Measurements from ENCODE around the gene TGFB1I1. TPM values are rescaled to one million over a fixed set of nuclear protein-coding genes. Genes with fewer than 3 reads are reported as not detected.

TGFB1I1 gene
- total RNA-seq, 1 experiment from 2014 or later = 8.7 TPM

Other genes starting within 250 kb of the TGFB1I1 start
- 1.7 TPM for gene ITGAM, start 212.2 kb upstream of the TGFB1I1 start, total RNA-seq (2021; ENCODE audit: unreplicated experiment)
- 1.9 TPM for gene ITGAX, start 117.0 kb upstream of the TGFB1I1 start, total RNA-seq (2021; ENCODE audit: unreplicated experiment)
- gene ITGAD, start 78.8 kb upstream of the TGFB1I1 start, total RNA-seq (2021; ENCODE audit: unreplicated experiment) = 0.12 TPM
- gene COX6A2, start 43.8 kb upstream of the TGFB1I1 start, total RNA-seq (2021; ENCODE audit: unreplicated experiment) = not detected
- 0.69 TPM for gene ZNF843, start 29.4 kb upstream of the TGFB1I1 start, total RNA-seq (2021; ENCODE audit: unreplicated experiment)
- 11.8 TPM for gene ARMC5, start 12.7 kb upstream of the TGFB1I1 start, total RNA-seq (2021; ENCODE audit: unreplicated experiment)
- 0.10 TPM for gene SLC5A2, start 11.0 kb downstream of the TGFB1I1 start, total RNA-seq (2021; ENCODE audit: unreplicated experiment)
- gene RUSF1, start 36.2 kb downstream of the TGFB1I1 start, total RNA-seq (2021; ENCODE audit: unreplicated experiment) = 59.3 TPM
- gene AHSP, start 55.7 kb downstream of the TGFB1I1 start, total RNA-seq (2021; ENCODE audit: unreplicated experiment) = not detected

Data from HCT116 (cell line).